A549 (cell line): Measurements from ENCODE around the gene RAPSN. TPM values are rescaled to one million over a fixed set of nuclear protein-coding genes. Genes with fewer than 3 reads are reported as not detected.

ENCODE experiments used
- ATAC-seq, 2 experiments: fragments of 200-7000 bp in 1 of 2; fragments of >200 bp in 1 of 2; cut with Nextera tagmentation in 1 of 2; cut with Tn5 transposase in 1 of 2; 3 replicates each; pipeline versions ENCODE4 v1.8.0 to v1.9.1; 2018 to 2020; ENCODE audit warnings: mild to moderate bottlenecking in 1 of 2, moderate library complexity in 1 of 2
- CTCF ChIA-PET: fragments of 300-600 bp; sonication (Branson Sonifier 250); formaldehyde crosslinking; extraction: SDS; loops from one replicate; lab custom pipeline; 2021; ENCODE audit warnings: antibody characterized with exemption, inconsistent platforms; lab: Yijun Ruan, JAX
- POLR2A ChIA-PET: fragments of 350-600 bp; formaldehyde crosslinking; extraction: SDS; loops from one replicate; lab custom pipeline; 2021; ENCODE audit warnings: antibody characterized with exemption, inconsistent platforms; lab: Yijun Ruan, JAX
- DNase-seq, 2 experiments: peaks; one replicate each; pipeline versions ENCODE4 v3.0.0 to v3.0.0-alpha.2; 2011 to 2016; ENCODE audit warnings: low read depth in 1 of 2, low spot score in 1 of 2
- FAIRE-seq: peaks from 2 replicates; lab custom pipeline; 2011; peaks lifted over from hg19 to GRCh38; lab: Jason Lieb, UNC
- H3K27ac ChIP-seq, 2 experiments: fragments of >200 bp; sonication (Bioruptor Twin); formaldehyde crosslinking; 3 replicates each; pipeline ENCODE4 v1.5.1; 2016 to 2017
- H3K4me1 ChIP-seq: fragments of >200 bp; sonication (Bioruptor Twin); formaldehyde crosslinking; 3 replicates; pipeline ENCODE4 v1.6.1; 2016
- H3K4me2 ChIP-seq: fragments of >200 bp; sonication (Bioruptor Twin); formaldehyde crosslinking; 3 replicates; pipeline ENCODE4 v1.6.1; 2016
- H3K4me3 ChIP-seq: fragments of >200 bp; sonication (Bioruptor Twin); formaldehyde crosslinking; 3 replicates; pipeline ENCODE4 v1.5.1; 2016
- H3K9me3 ChIP-seq: fragments of >200 bp; sonication (Bioruptor Twin); formaldehyde crosslinking; 3 replicates; pipeline ENCODE4 v1.6.1; 2016
- CEBPB ChIP-seq, 2 experiments: fragments of >200 bp in 1 of 2; sonication (Bioruptor Twin) in 1 of 2; formaldehyde crosslinking in 1 of 2; IDR thresholded peaks; 2 replicates each; pipeline ENCODE4 v1.6.1; 2012 to 2016
- CHD4 ChIP-seq: fragments of 200-600 bp; sonication (generic); IDR thresholded peaks from 2 replicates; pipeline ENCODE4 v1.6.1; 2016; ENCODE audit warnings: antibody characterized with exemption, mild to moderate bottlenecking, borderline replicate concordance
- E2F6 ChIP-seq: IDR thresholded peaks from 2 replicates; pipeline ENCODE4 v1.6.1; 2012; ENCODE audit warnings: low read depth, borderline replicate concordance
- EHF ChIP-seq: fragments of 250-450 bp; sonication (Bioruptor Pico); IDR thresholded peaks from 2 replicates; pipeline ENCODE4 v1.5.0; 2020; ENCODE audit warnings: mild to moderate bottlenecking
- ELK1 ChIP-seq: fragments of 150-350 bp; IDR thresholded peaks from 2 replicates; pipeline ENCODE4 v1.6.1; 2014; ENCODE audit warnings: low read depth, mild to moderate bottlenecking, low read length
- EP300 ChIP-seq, 2 experiments: fragments of >200 bp; sonication (Bioruptor Twin); formaldehyde crosslinking; IDR thresholded peaks; 2 replicates in 1 of 2; 3 replicates in 1 of 2; pipeline ENCODE4 v1.6.1; 2016 to 2017
- HDAC2 ChIP-seq: fragments of 200-600 bp; sonication (generic); IDR thresholded peaks from 2 replicates; pipeline ENCODE4 v1.6.1; 2016
- HOXB5 ChIP-seq: fragments of 250-450 bp; sonication (Bioruptor Pico); IDR thresholded peaks from 2 replicates; pipeline ENCODE4 v1.5.0; 2020; ENCODE audit warnings: mild to moderate bottlenecking, moderate library complexity
- JUN ChIP-seq, 2 experiments: fragments of >200 bp; sonication (Bioruptor Twin); formaldehyde crosslinking; IDR thresholded peaks; 2 replicates in 1 of 2; 3 replicates in 1 of 2; pipeline ENCODE4 v1.6.1; 2016 to 2017
- MAFK ChIP-seq: fragments of 450-650 bp; IDR thresholded peaks from 2 replicates; pipeline ENCODE4 v1.6.1; 2014; ENCODE audit not compliant: partially characterized antibody
- MAX ChIP-seq: IDR thresholded peaks from 2 replicates; pipeline ENCODE4 v1.6.1; 2012
- MYC ChIP-seq: IDR thresholded peaks from 2 replicates; pipeline ENCODE4 v1.6.1; 2012; ENCODE audit warnings: mild to moderate bottlenecking, inconsistent platforms, low read length, improper control_type of control experiment, borderline replicate concordance
- PHF8 ChIP-seq: fragments of 200-600 bp; sonication (generic); IDR thresholded peaks from 2 replicates; pipeline ENCODE4 v1.6.1; 2016; ENCODE audit warnings: low read depth, mild to moderate bottlenecking, antibody characterized with exemption, moderate library complexity, borderline replicate concordance
- POLR2A ChIP-seq: IDR thresholded peaks from 2 replicates; pipeline ENCODE4 v1.6.1; 2012; ENCODE audit warnings: mild to moderate bottlenecking, low read length
- RARB ChIP-seq: fragments of 250-450 bp; sonication (Bioruptor Pico); IDR thresholded peaks from 2 replicates; pipeline ENCODE4 v1.8.0; 2021; ENCODE audit warnings: mild to moderate bottlenecking, moderate library complexity
- RCOR1 ChIP-seq: fragments of 150-350 bp; IDR thresholded peaks from 2 replicates; pipeline ENCODE4 v1.6.1; 2014; ENCODE audit warnings: antibody characterized with exemption, low read length, low read depth
- RNF2 ChIP-seq: fragments of 200-600 bp; sonication (generic); IDR thresholded peaks from 2 replicates; pipeline ENCODE4 v1.6.1; 2016; ENCODE audit warnings: low read depth, mild to moderate bottlenecking, antibody characterized with exemption, moderate library complexity, borderline replicate concordance
- SMC3 ChIP-seq: fragments of >200 bp; sonication (Bioruptor Twin); formaldehyde crosslinking; IDR thresholded peaks from 3 replicates; pipeline ENCODE4 v1.6.1; 2018; ENCODE audit warnings: inconsistent platforms
- TFCP2L1 ChIP-seq: fragments of 250-450 bp; sonication (Bioruptor Pico); IDR thresholded peaks from 2 replicates; pipeline ENCODE4 v1.5.0; 2021; ENCODE audit warnings: mild to moderate bottlenecking
- ZFP36 ChIP-seq: fragments of 450-650 bp; IDR thresholded peaks from 2 replicates; pipeline ENCODE4 v1.6.1; 2014; ENCODE audit warnings: borderline replicate concordance; ENCODE audit not compliant: partially characterized antibody
- ZSCAN20 ChIP-seq: fragments of 250-450 bp; sonication (Bioruptor Pico); IDR thresholded peaks from 2 replicates; pipeline ENCODE4 v1.8.0; 2022; ENCODE audit warnings: mild to moderate bottlenecking, moderate library complexity
- WGBS: methylation state at CpG from one replicate; pipeline ENCODE4 v1.1.6; 2017; ENCODE audit errors: missing lambda C conversion rate; 5-methylcytosine and 5-hydroxymethylcytosine counted together
- polyA plus RNA-seq, 4 experiments: library from polyadenylated mRNA; depleted of rRNA in 3 of 4; stranded (reverse); fragments of >200 nt; fragmentation: RNase III in 1 of 4; extraction: RNeasy Plus Mini Kit Qiagen cat#74134 plus additional on column Dnase treatment in 1 of 4; gene quantifications; 2 replicates in 3 of 4; 3 replicates in 1 of 4; pipeline ENCODE4 v1.2.3, GENCODE V29; 2011 to 2017

The RAPSN gene
- polyA plus RNA-seq, 2 of the 4 experiments (the other 2 are of a cell fraction): 0.12 to 0.17 TPM

GRCh38 chr11:47488111-47488510 lies 39.2 kb upstream of the RAPSN start:
- H3K4me1 ChIP-seq: peaks cover 11% of the 10 kb centered on the region; the same call in 2 of the 3 replicates
- no peak overlapping the region for H3K4me3 ChIP-seq
- FAIRE-seq (no peak), ATAC-seq (no peak), DNase-seq (no peak)
- WGBS: 87% methylated on average over 3 of the region's 3 CpGs
- TF ChIP-seq JUN (IDR thresholded peaks at IDR 0.05): no peak
- no peak for TF ChIP-seq EHF (CRISPR knock-in tag)
- TF ChIP-seq RARB: no peak
- no peak for TF ChIP-seq MAX
- TF ChIP-seq EP300 (IDR thresholded peaks at IDR 0.05): no peak
- no peak for TF ChIP-seq RCOR1
- TF ChIP-seq MAFK: no peak
- no peak for TF ChIP-seq SMC3
- no peak for TF ChIP-seq PHF8
- TF ChIP-seq RNF2: no peak
- TF ChIP-seq ZSCAN20 (CRISPR knock-in tag): no peak
- no peak for TF ChIP-seq E2F6
- no peak for TF ChIP-seq POLR2A
- no peak for TF ChIP-seq HDAC2
- no peak for TF ChIP-seq TFCP2L1 (CRISPR knock-in tag)
- TF ChIP-seq HOXB5 (CRISPR knock-in tag): no peak
- no peak for TF ChIP-seq CHD4
- TF ChIP-seq ZFP36: no peak
- TF ChIP-seq MYC: no peak
- no peak overlapping the region for H3K4me2 ChIP-seq
- no peaks in the 10 kb centered on the region for H3K9me3 ChIP-seq
- POLR2A ChIA-PET: no interaction called here
- no peak overlapping the region for H3K27ac ChIP-seq
- CTCF ChIA-PET: interaction anchor here (0.6 to 2.2 kb wide), 2 partner anchors 76 to 368 kb away, joined by 3 to 5 read pairs; no protein-coding TSS in a partner anchor

- H3K9me3 ChIP-seq: no peaks in the 10 kb centered on the region
- WGBS: 88% methylated on average over 2 of the region's 2 CpGs
- ChIA-PET POLR2A (no interaction called here), CTCF (interaction anchor here (0.6 to 2.2 kb wide), 4 partner anchors 41 to 369 kb away, joined by 3 to 5 read pairs (median 4); no protein-coding TSS in a partner anchor)
- peaks cover 11% of the 10 kb centered on the region; the same call in 2 of the 3 replicates for H3K4me1 ChIP-seq
- DNase-seq (no peak), FAIRE-seq (no peak), ATAC-seq (no peak)
- TF ChIP-seq PHF8: no peak
- no peak for TF ChIP-seq POLR2A
- TF ChIP-seq ELK1: no peak
- TF ChIP-seq RCOR1: no peak
- no peak overlapping the region for H3K4me3 ChIP-seq
- H3K27ac ChIP-seq: no peak overlapping the region
- H3K4me2 ChIP-seq: no peak overlapping the region
These were observed 38.5 kb upstream of the RAPSN start for GRCh38 chr11:47487421-47487820.

GRCh38 chr11:47485107-47485506 lies 36.2 kb upstream of the RAPSN start:
- no peak for FAIRE-seq
- H3K4me2 ChIP-seq: no peak overlapping the region
- peaks cover 11% of the 10 kb centered on the region; the same call in 2 of the 3 replicates for H3K4me1 ChIP-seq
- H3K27ac ChIP-seq: no peak overlapping the region
- H3K4me3 ChIP-seq: no peak overlapping the region
- CTCF ChIA-PET: interaction anchor here (1.1 to 1.2 kb wide), 2 partner anchors 15 to 68 kb away, joined by 3 to 4 read pairs; no protein-coding TSS in a partner anchor
- peak in 1 of 2 experiments; percentile 27; a peak in 1 of 6 replicates for ATAC-seq
- H3K9me3 ChIP-seq: no peaks in the 10 kb centered on the region
- POLR2A ChIA-PET: no interaction called here
- 98% methylated on average over 7 of the region's 7 CpGs for WGBS
- TF ChIP-seq CEBPB (IDR thresholded peaks at IDR 0.05) (peak; percentile 45 to 81; a peak in 3 of 4 replicates), POLR2A (no peak)
- no peak for DNase-seq
